GM12864 (cell line): ENCODE data around the gene PALMD.

Experiments
- DNase-seq: peaks from one replicate; pipeline ENCODE4 v3.0.0-alpha.2; 2011; ENCODE audit warnings: low read depth
- H3K4me3 ChIP-seq: 2 replicates; pipeline ENCODE4 v1.5.1; 2011; ENCODE audit warnings: mild to moderate bottlenecking, low read depth, low read length, control low read depth
- TF ChIP-seq, protein P1 (sequence below): IDR thresholded peaks from 2 replicates; pipeline ENCODE4 v1.5.1; 2011; ENCODE audit warnings: low read depth, mild to moderate bottlenecking, moderate library complexity, low read length, control low read depth, inconsistent platforms; ENCODE audit errors: missing control alignments

Gene PALMD

GRCh38 chr1:99641558-99641957 lies 4.4 kb upstream of the PALMD start:
- H3K4me3 ChIP-seq, result no peak overlapping the region
- DNase-seq, result no peak
- TF ChIP-seq, protein P1, sequence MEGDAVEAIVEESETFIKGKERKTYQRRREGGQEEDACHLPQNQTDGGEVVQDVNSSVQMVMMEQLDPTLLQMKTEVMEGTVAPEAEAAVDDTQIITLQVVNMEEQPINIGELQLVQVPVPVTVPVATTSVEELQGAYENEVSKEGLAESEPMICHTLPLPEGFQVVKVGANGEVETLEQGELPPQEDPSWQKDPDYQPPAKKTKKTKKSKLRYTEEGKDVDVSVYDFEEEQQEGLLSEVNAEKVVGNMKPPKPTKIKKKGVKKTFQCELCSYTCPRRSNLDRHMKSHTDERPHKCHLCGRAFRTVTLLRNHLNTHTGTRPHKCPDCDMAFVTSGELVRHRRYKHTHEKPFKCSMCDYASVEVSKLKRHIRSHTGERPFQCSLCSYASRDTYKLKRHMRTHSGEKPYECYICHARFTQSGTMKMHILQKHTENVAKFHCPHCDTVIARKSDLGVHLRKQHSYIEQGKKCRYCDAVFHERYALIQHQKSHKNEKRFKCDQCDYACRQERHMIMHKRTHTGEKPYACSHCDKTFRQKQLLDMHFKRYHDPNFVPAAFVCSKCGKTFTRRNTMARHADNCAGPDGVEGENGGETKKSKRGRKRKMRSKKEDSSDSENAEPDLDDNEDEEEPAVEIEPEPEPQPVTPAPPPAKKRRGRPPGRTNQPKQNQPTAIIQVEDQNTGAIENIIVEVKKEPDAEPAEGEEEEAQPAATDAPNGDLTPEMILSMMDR, result no peak

DNA sequence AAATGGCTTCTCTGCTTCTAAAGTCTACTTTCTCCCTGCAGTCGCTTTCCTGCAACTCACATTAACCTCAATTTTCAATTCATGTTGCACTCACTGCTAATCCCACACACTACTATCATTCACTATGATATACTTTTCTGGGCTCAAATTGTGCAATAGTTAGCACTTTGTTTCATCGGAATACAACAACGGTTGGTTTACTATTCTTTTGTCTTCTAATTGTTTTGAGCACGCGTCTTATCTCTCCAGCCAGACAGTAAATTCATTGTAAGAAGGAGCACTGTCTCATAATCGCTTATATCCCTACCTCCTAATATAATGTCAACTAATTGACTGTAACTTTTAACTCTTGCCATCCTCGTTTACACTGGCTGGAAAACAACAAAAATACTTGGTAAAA lies 3.9 kb upstream of the PALMD start:
- DNase-seq, result no peak
- no peak overlapping the region for H3K4me3 ChIP-seq
- TF ChIP-seq, protein P1, result no peak

- TF ChIP-seq, protein P1, result no peak
- H3K4me3 ChIP-seq, result no peak overlapping the region
- DNase-seq, result no peak
Observed at GRCh38 chr1:99643021-99643779, 2.7 kb upstream of the PALMD start.

GRCh38 chr1:99644279-99645004 lies 1.5 kb upstream of the PALMD start:
- TF ChIP-seq, protein P1, result no peak
- no peak for DNase-seq
- H3K4me3 ChIP-seq, result no peak overlapping the region

DNA sequence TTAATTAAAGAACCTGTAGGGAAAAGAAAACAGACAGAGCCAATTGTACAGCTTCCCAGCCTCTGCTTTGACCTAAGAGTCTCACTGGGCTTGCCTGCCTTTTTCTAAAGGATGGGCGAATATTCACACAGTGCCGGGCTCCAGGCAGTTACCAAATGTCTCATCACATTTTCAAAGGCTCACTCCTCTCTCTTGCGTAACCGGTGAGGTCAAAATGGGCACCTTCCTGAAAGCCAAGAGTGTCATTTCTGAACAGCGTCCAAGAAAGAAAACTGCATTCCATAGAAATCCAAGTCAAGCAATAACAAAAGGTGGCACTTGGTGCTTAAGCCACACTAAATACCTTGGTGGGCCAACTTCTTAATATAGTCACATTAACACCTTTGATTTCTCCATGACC lies 710 bp upstream of the PALMD start:
- TF ChIP-seq, protein P1, result no peak
- no peak for DNase-seq
- no peak overlapping the region for H3K4me3 ChIP-seq

DNA sequence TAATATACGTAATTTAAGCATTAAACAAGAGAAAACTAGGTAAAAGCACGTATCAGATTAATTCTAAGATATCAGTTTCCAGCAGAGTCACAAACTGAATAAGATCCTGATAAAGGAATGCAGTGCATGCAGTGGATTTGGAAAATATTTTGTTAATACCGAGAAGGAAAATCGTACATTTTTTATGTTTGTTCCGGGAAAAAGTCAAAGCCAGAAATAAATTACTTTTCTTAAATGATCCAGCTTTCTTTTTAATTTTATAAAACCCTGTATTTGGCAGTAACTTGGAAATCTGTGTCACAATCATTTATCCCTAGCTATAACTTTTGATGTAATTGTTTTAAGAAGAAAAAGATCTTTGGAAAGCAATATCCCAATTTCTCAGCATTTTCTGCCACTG lies 955 bp downstream of the PALMD start:
- no peak overlapping the region for H3K4me3 ChIP-seq
- TF ChIP-seq, protein P1, result no peak
- no peak for DNase-seq

GRCh38 chr1:99647490-99647889 lies 1.6 kb downstream of the PALMD start:
- H3K4me3 ChIP-seq, result no peak overlapping the region
- no peak for DNase-seq
- TF ChIP-seq, protein P1, result no peak
